Measurements from ENCODE around the gene LINC00632. TPM values are rescaled to one million over a fixed set of nuclear protein-coding genes. Genes with fewer than 3 reads are reported as not detected.

LINC00632 gene
- total and polyA plus RNA-seq, 12 donors: 2.3 to 94.0 (median 12.9) TPM

GRCh38 chrX:140766024-140766611 is 56.6 kb downstream of the LINC00632 start:
- no peak overlapping the region for H3K4me3 ChIP-seq

GRCh38 chrX:140767646-140768045 is 58.1 kb downstream of the LINC00632 start:
- DNase-seq: no peak
- Histone ChIP-seq H3K36me3 (replicated peaks in 1 of 2) (no peaks in the 10 kb centered on the region), H3K9me3 (replicated peaks in 1 of 3) (no peaks in the 10 kb centered on the region), H3K27me3 (peaks cover 11% of the 10 kb centered on the region), H3K4me3 (no peak overlapping the region), H3K27ac (no peak overlapping the region), H3K4me1 (replicated peaks in 1 of 2) (no peaks in the 10 kb centered on the region)
- WGBS, 4 donors: 59 to 76% (median 69%) methylated on average over 2 to 3 of the region's 3 CpGs
- intact Hi-C loops (cut with DNase I): no loop called here
- TF ChIP-seq POLR2A (IDR thresholded peaks at IDR 0.05) (no peak), CTCF (IDR thresholded peaks at IDR 0.05) (no peak)

More at GRCh38 chrX:140766024-140766611, 56.6 kb downstream of the LINC00632 start:
- TF ChIP-seq CTCF (IDR thresholded peaks at IDR 0.05) (peak; percentile 38 to 86 (median 60)), POLR2A (IDR thresholded peaks at IDR 0.05) (no peak)
- no peak overlapping the region for H3K27ac ChIP-seq
- intact Hi-C loops (cut with DNase I): no loop called here
- peaks cover 9% of the 10 kb centered on the region for H3K27me3 ChIP-seq
- no peaks in the 10 kb centered on the region for H3K9me3 ChIP-seq (replicated peaks in 1 of 3)
- whole genome bisulfite sequencing, 4 donors: 7 to 8% (median 7%) methylated on average over 8 of the region's 8 CpGs
- H3K36me3 ChIP-seq (replicated peaks in 1 of 2): no peaks in the 10 kb centered on the region
- no peaks in the 10 kb centered on the region for H3K4me1 ChIP-seq (replicated peaks in 1 of 2)
- peak; percentile 24 to 67 (median 36) for DNase-seq

GRCh38 chrX:140775211-140775610 is 65.7 kb downstream of the LINC00632 start:
- H3K9me3 ChIP-seq (replicated peaks in 1 of 3): no peaks in the 10 kb centered on the region
- no peak for TF ChIP-seq CTCF (IDR thresholded peaks at IDR 0.05)
- TF ChIP-seq POLR2A (IDR thresholded peaks at IDR 0.05): no peak
- H3K27ac ChIP-seq: no peak overlapping the region
- intact Hi-C loops (cut with DNase I): no loop called here
- H3K4me3 ChIP-seq: no peak overlapping the region
- WGBS, 4 donors: 68 to 78% (median 74%) methylated on average over 4 of the region's 4 CpGs
- DNase-seq: no peak
- H3K36me3 ChIP-seq (replicated peaks in 1 of 2): no peaks in the 10 kb centered on the region
- H3K27me3 ChIP-seq: peaks cover 7% of the 10 kb centered on the region
- no peaks in the 10 kb centered on the region for H3K4me1 ChIP-seq (replicated peaks in 1 of 2)

- H3K4me3 ChIP-seq: no peak overlapping the region
- no peaks in the 10 kb centered on the region for H3K36me3 ChIP-seq (replicated peaks in 1 of 2)
- 88 to 97% (median 92%) methylated on average over 26 to 31 of the region's 31 CpGs for WGBS, 4 donors
- no peaks in the 10 kb centered on the region for H3K9me3 ChIP-seq (replicated peaks in 1 of 3)
- H3K27ac ChIP-seq: no peak overlapping the region
- TF ChIP-seq CTCF (IDR thresholded peaks at IDR 0.05) (no peak), POLR2A (IDR thresholded peaks at IDR 0.05) (no peak)
- peaks cover 5% of the 10 kb centered on the region for H3K27me3 ChIP-seq
- DNase-seq: no peak
- intact Hi-C loops (cut with DNase I): no loop called here
- H3K4me1 ChIP-seq (replicated peaks in 1 of 2): no peaks in the 10 kb centered on the region
Observed at GRCh38 chrX:140776320-140776719, 66.8 kb downstream of the LINC00632 start.

Data from adrenal gland (tissue), 12 donors.